HEK293 (cell line): ENCODE measurements around the gene KCNQ1.

ENCODE experiments used
- CTCF ChIP-seq: fragments of 450-650 bp; formaldehyde crosslinking; IDR thresholded peaks from 2 replicates; pipeline ENCODE4 v1.5.1; 2016; ENCODE audit warnings: missing biosample characterization, missing genetic modification characterization
- TRIM28 ChIP-seq: IDR thresholded peaks from 2 replicates; pipeline ENCODE4 v1.6.1; 2011; ENCODE audit warnings: low read length, control low read depth, borderline replicate concordance
- ZBTB6 ChIP-seq: fragments of 450-650 bp; formaldehyde crosslinking; IDR thresholded peaks from 2 replicates; pipeline ENCODE4 v1.5.1; 2017; ENCODE audit warnings: missing biosample characterization, missing genetic modification characterization
- ZNF133 ChIP-seq: fragments of 450-650 bp; formaldehyde crosslinking; IDR thresholded peaks from 2 replicates; pipeline ENCODE4 v1.5.1; 2016; ENCODE audit warnings: missing biosample characterization, missing genetic modification characterization

GRCh38 chr11:2869134-2869526 is 424.3 kb downstream of the KCNQ1 start:
- TF ChIP-seq CTCF (tag by site-specific recombination) (no peak), TRIM28 (no peak), ZBTB6 (tag by site-specific recombination) (no peak), ZNF133 (no peak)
